ENCODE results near the gene HRC.

Gene HRC

DNA sequence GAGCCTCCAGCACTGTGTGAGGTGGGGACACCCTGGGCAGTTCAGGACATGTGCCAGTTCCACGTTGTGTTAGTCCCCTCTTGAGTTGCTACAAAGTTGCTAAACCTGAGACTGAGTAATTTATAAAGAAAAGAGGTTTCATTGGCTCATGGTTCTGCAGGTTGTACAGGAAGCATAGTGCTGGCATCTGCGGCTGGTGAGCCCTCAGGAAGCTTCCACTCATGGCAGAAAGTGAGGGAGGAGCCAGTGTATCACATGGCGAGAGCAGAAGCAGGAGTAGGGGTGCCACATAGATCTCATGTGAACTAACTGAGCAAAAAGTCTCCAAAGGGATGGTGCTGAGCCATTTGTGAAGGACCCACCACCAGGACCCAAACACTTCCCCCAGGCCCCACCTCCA, 35.6 kb upstream of the HRC start:
- Histone ChIP-seq H2AFZ (ENCODE audit: low read depth, low read length) (no peak overlapping the region), H3K4me2 (ENCODE audit: low read length) (no peak overlapping the region), H3K79me2 (ENCODE audit: low read length) (no peaks in the 10 kb centered on the region), H3K9me3 (ENCODE audit: insufficient read depth, low read length) (no peaks in the 10 kb centered on the region), H4K20me1 (ENCODE audit: insufficient read depth, low read length) (no peaks in the 10 kb centered on the region), H3K27me3 (ENCODE audit: low read depth, low read length) (0 out of 2 replicates have a peak, but pooled peaks cover 2% of the 10 kb centered on the region), H3K4me1 (ENCODE audit: low read length) (peaks cover 6% of the 10 kb centered on the region; the same call in 1 of the 2 replicates), H3K4me3 (ENCODE audit: low read length) (no peak overlapping the region), H3K27ac (ENCODE audit: low read length) (no peak overlapping the region), H3K9ac (ENCODE audit: low read length) (no peak overlapping the region), H3K36me3 (replicated peaks; ENCODE audit: low read depth, low read length) (no peaks in the 10 kb centered on the region)
- TF ChIP-seq, protein P1, sequence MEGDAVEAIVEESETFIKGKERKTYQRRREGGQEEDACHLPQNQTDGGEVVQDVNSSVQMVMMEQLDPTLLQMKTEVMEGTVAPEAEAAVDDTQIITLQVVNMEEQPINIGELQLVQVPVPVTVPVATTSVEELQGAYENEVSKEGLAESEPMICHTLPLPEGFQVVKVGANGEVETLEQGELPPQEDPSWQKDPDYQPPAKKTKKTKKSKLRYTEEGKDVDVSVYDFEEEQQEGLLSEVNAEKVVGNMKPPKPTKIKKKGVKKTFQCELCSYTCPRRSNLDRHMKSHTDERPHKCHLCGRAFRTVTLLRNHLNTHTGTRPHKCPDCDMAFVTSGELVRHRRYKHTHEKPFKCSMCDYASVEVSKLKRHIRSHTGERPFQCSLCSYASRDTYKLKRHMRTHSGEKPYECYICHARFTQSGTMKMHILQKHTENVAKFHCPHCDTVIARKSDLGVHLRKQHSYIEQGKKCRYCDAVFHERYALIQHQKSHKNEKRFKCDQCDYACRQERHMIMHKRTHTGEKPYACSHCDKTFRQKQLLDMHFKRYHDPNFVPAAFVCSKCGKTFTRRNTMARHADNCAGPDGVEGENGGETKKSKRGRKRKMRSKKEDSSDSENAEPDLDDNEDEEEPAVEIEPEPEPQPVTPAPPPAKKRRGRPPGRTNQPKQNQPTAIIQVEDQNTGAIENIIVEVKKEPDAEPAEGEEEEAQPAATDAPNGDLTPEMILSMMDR (IDR thresholded peaks at IDR 0.05; ENCODE audit: low read depth, low read length), result no peak
- TF ChIP-seq EZH2phosphoT487 (IDR thresholded peaks at IDR 0.05; ENCODE audit: low read depth), result no peak

DNA sequence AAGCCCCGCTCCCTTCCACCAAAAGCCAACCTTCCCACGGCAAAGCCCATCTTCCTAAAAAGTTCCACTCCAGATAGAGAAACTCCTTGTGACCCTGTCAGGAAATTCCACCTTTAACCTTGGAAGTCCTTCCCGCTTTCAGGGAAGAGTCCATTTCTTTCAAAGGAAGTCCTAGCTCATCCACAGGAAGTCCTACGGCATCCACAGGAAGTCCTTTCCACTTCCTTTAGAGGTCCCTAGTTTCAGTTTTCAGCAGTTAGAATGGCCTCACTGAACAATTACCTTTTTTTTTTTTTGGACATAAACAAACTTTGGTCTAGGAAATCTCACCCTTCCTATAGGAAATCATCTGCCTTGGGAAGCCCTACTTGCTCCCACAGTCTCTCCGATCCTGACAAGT, 34.1 kb upstream of the HRC start:
- no peak overlapping the region for H3K27ac ChIP-seq (ENCODE audit: low read length)
- H3K9ac ChIP-seq (ENCODE audit: low read length), result no peak overlapping the region
- H3K9me3 ChIP-seq (ENCODE audit: insufficient read depth, low read length), result peaks cover 3% of the 10 kb centered on the region; the same call in 1 of the 2 replicates
- H3K27me3 ChIP-seq (ENCODE audit: low read depth, low read length), result no peaks in the 10 kb centered on the region
- no peaks in the 10 kb centered on the region for H4K20me1 ChIP-seq (ENCODE audit: insufficient read depth, low read length)
- no peaks in the 10 kb centered on the region for H3K79me2 ChIP-seq (ENCODE audit: low read length)
- H2AFZ ChIP-seq (ENCODE audit: low read depth, low read length), result no peak overlapping the region
- H3K36me3 ChIP-seq (replicated peaks; ENCODE audit: low read depth, low read length), result no peaks in the 10 kb centered on the region
- no peak overlapping the region for H3K4me3 ChIP-seq (ENCODE audit: low read length)
- TF ChIP-seq, protein P1 (IDR thresholded peaks at IDR 0.05; ENCODE audit: low read depth, low read length), result no peak
- H3K4me1 ChIP-seq (ENCODE audit: low read length), result peaks cover 6% of the 10 kb centered on the region; the same call in 1 of the 2 replicates
- H3K4me2 ChIP-seq (ENCODE audit: low read length), result no peak overlapping the region

- peaks cover 6% of the 10 kb centered on the region; the same call in 1 of the 2 replicates for H3K4me1 ChIP-seq (ENCODE audit: low read length)
- H4K20me1 ChIP-seq (ENCODE audit: insufficient read depth, low read length), result no peaks in the 10 kb centered on the region
- H3K27me3 ChIP-seq (ENCODE audit: low read depth, low read length), result no peaks in the 10 kb centered on the region
- no peak for TF ChIP-seq EZH2phosphoT487 (IDR thresholded peaks at IDR 0.05; ENCODE audit: low read depth)
- H3K36me3 ChIP-seq (replicated peaks; ENCODE audit: low read depth, low read length), result no peaks in the 10 kb centered on the region
- H3K79me2 ChIP-seq (ENCODE audit: low read length), result no peaks in the 10 kb centered on the region
- H2AFZ ChIP-seq (ENCODE audit: low read depth, low read length), result no peak overlapping the region
- no peak overlapping the region for H3K4me3 ChIP-seq (ENCODE audit: low read length)
- no peak overlapping the region for H3K27ac ChIP-seq (ENCODE audit: low read length)
- no peak overlapping the region for H3K4me2 ChIP-seq (ENCODE audit: low read length)
- no peak overlapping the region for H3K9ac ChIP-seq (ENCODE audit: low read length)
- H3K9me3 ChIP-seq (ENCODE audit: insufficient read depth, low read length), result peaks cover 3% of the 10 kb centered on the region; the same call in 1 of the 2 replicates
Measured at GRCh38 chr19:49188626-49189200, 33.5 kb upstream of the HRC start.

- Histone ChIP-seq H3K4me3 (ENCODE audit: low read length) (no peak overlapping the region), H4K20me1 (ENCODE audit: insufficient read depth, low read length) (no peaks in the 10 kb centered on the region), H3K27ac (ENCODE audit: low read length) (no peak overlapping the region), H3K4me1 (ENCODE audit: low read length) (peaks cover 6% of the 10 kb centered on the region; the same call in 1 of the 2 replicates), H3K9ac (ENCODE audit: low read length) (no peak overlapping the region), H3K4me2 (ENCODE audit: low read length) (0 out of 2 replicates have a peak overlapping the region, but pooled peaks have one; percentile 0), H3K79me2 (ENCODE audit: low read length) (no peaks in the 10 kb centered on the region), H3K36me3 (replicated peaks; ENCODE audit: low read depth, low read length) (no peaks in the 10 kb centered on the region), H2AFZ (ENCODE audit: low read depth, low read length) (peak overlapping the region; percentile 50), H3K27me3 (ENCODE audit: low read depth, low read length) (no peaks in the 10 kb centered on the region), H3K9me3 (ENCODE audit: insufficient read depth, low read length) (peaks cover 3% of the 10 kb centered on the region; the same call in 1 of the 2 replicates)
- TF ChIP-seq EZH2phosphoT487 (IDR thresholded peaks at IDR 0.05; ENCODE audit: low read depth), result no peak
- TF ChIP-seq, protein P1 (IDR thresholded peaks at IDR 0.05; ENCODE audit: low read depth, low read length), result no peak
Measured at GRCh38 chr19:49186108-49186507, 30.9 kb upstream of the HRC start.

Measured in OCI-LY3 (cell line).